Brain microvascular endothelial cell (primary cell): ENCODE measurements around the gene SNAP29.
A peak's percentile ranks its signal among the peaks of the same experiment; 100 is the strongest.
"Not testable (repeated sequence)": the region's sequence is repeated elsewhere in the genome, so short reads cannot be mapped to it uniquely, and the experiment has no call there.

Experiments
- DNase-seq: peaks from one replicate; pipeline ENCODE4 v3.0.0-alpha.2; 2020
- H3K27ac ChIP-seq: fragments of 250-450 bp; sonication (Bioruptor Pico); 2 replicates; pipeline ENCODE4 v1.5.1; 2020; ENCODE audit warnings: mild to moderate bottlenecking, moderate library complexity
- H3K27me3 ChIP-seq: fragments of 250-450 bp; sonication (Bioruptor Pico); replicated peaks from 2 replicates; pipeline ENCODE4 v1.5.1; 2020; ENCODE audit warnings: mild to moderate bottlenecking
- H3K36me3 ChIP-seq: fragments of 250-450 bp; sonication (Bioruptor Pico); replicated peaks from 2 replicates; pipeline ENCODE4 v1.5.1; 2020; ENCODE audit warnings: mild to moderate bottlenecking
- H3K4me3 ChIP-seq: 2 replicates; pipeline ENCODE4 v1.5.1; 2011; ENCODE audit warnings: low read depth, mild to moderate bottlenecking, control low read depth, low read length, moderate library complexity
- in situ Hi-C: cut with HindIII; loops from 2 replicates; pipeline ENCODE4 v1.10.0; 2017; ENCODE audit warnings: low sequenced_read_pairs, low pct_ligation_motif_present
- TF ChIP-seq, protein P1 (sequence below): IDR thresholded peaks from 2 replicates; pipeline ENCODE4 v1.5.1; 2011; ENCODE audit warnings: low read depth, mild to moderate bottlenecking, moderate library complexity, low read length, control low read depth, inconsistent platforms; ENCODE audit errors: missing control alignments

The SNAP29 gene

DNA sequence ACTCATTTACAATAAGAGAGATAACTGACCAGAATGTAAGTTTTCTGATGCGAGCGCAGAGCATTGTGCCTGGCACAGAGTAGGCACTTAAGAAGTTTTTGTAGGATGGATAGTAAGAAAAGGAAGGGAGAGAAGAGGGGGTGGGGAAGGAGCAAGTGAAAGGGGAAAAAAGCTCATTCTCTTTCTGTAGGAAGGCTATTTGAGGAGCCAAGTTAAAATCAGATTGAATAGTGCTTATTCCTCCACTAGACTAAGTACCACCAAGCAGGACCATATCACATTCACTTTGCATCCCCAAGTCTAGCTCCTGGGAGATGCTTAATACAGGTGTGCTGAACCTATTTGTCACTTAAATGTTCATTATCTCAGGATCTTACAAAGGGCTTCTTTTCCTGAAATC is 44.3 kb downstream of the SNAP29 start:
- no peaks in the 10 kb centered on the region for H3K36me3 ChIP-seq
- no peak for DNase-seq
- H3K27me3 ChIP-seq: no peaks in the 10 kb centered on the region
- no peak overlapping the region for H3K4me3 ChIP-seq
- in situ Hi-C loops: no loop called here
- no peak overlapping the region for H3K27ac ChIP-seq
- TF ChIP-seq, protein P1, sequence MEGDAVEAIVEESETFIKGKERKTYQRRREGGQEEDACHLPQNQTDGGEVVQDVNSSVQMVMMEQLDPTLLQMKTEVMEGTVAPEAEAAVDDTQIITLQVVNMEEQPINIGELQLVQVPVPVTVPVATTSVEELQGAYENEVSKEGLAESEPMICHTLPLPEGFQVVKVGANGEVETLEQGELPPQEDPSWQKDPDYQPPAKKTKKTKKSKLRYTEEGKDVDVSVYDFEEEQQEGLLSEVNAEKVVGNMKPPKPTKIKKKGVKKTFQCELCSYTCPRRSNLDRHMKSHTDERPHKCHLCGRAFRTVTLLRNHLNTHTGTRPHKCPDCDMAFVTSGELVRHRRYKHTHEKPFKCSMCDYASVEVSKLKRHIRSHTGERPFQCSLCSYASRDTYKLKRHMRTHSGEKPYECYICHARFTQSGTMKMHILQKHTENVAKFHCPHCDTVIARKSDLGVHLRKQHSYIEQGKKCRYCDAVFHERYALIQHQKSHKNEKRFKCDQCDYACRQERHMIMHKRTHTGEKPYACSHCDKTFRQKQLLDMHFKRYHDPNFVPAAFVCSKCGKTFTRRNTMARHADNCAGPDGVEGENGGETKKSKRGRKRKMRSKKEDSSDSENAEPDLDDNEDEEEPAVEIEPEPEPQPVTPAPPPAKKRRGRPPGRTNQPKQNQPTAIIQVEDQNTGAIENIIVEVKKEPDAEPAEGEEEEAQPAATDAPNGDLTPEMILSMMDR: no peak

DNA sequence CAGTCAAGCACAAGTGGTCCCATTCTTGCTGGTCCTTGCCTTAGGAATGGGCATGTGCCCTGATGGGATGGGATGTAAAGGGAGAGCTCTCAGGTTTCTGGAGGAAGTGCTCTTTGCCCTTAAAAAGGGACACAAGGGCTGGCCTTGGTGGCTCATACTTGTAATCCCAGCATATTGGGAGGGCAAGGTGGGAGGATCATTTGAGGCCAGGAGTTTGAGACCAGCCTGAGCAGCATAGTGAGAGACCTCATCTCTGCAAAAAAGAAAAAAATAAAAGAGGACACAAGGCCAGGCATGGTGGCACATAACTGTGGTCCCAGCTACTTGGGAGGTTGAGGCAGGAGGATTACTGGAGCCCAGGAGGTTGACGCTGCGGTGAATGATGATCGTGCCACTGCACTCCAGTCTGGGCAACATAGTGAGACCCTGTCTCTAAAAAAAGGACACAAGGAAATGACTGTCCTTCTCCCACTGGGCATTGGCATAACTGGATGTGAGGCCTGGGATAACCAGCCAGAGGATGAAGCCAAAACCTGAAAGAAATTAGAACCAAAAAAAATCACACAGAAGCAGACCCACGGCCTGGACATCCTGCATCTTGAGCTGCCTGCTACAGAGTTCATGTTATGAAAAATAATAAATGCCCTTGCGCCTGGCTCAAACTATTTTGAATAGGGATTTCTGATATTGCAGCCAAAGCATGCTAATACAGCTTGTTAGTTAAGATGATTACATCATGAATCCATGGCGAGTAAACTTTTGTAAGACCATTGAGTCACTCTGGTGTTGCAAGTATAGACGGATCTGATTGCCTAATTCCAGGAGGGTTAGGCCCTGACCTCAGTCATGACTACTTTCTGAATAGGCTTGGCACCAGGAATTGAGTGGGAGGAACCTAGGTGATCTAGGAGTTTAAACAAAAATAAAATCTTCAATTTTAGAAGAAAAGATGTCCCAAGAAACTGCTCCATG is 45.5 kb downstream of the SNAP29 start:
- Histone ChIP-seq H3K36me3 (no peaks in the 10 kb centered on the region), H3K27me3 (no peaks in the 10 kb centered on the region), H3K4me3 (no peak overlapping the region), H3K27ac (no peak overlapping the region)
- TF ChIP-seq, protein P1: no peak
- peak; percentile 87 for DNase-seq
- in situ Hi-C loops: no loop called here

- in situ Hi-C loops: no loop called here
- Histone ChIP-seq H3K27me3 (no peaks in the 10 kb centered on the region), H3K4me3 (no peak overlapping the region), H3K36me3 (no peaks in the 10 kb centered on the region), H3K27ac (no peak overlapping the region)
- TF ChIP-seq, protein P1: no peak
- no peak for DNase-seq
Observed at GRCh38 chr22:20904980-20905355, 46.2 kb downstream of the SNAP29 start.

DNA sequence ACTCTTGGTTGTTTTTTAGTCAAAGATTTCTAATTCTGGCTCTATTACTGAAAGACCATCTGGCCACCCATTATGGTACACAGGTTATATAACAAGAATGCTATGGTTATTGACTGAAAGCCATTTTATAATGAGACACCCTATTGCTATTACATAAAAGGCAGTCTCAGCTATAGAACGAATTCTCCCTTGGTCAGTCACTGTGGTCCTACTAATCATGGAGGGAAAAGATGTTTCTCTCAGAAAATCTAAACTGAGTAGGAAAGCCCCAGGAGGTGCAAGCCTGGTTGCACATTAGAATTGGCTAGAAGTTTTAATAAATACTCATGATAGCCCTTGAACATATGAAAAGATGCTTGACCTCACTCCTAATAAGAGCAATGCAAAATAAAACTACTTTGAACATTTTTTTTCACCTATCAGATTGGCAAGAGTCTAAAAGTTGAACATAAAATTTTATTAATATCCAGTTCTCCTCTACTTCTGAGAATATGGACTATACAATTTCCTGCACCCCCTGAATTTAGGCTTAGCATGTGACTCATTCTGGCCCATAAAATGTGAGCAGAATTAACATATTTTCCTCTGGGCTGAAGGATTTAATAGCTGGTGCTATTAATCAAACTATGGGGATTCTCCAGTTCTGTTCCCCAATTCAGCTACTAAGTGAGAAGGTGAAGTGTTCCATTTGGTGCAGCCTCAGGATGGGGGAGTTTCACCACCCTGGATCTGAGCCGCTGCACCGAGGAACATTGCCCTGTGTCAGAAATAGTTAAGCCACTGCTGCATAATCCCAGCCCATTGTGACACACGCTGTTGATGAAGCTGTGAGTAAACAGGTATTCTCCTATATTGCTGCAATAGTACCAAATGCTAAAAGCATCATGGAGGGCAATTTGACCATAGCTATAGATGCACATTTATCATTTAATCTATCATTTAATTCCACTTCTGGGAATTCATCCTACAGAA is 46.9 kb downstream of the SNAP29 start:
- Histone ChIP-seq H3K4me3 (no peak overlapping the region), H3K27me3 (no peaks in the 10 kb centered on the region), H3K36me3 (no peaks in the 10 kb centered on the region), H3K27ac (no peak overlapping the region)
- DNase-seq: no peak
- TF ChIP-seq, protein P1: no peak
- in situ Hi-C loops: no loop called here

DNA sequence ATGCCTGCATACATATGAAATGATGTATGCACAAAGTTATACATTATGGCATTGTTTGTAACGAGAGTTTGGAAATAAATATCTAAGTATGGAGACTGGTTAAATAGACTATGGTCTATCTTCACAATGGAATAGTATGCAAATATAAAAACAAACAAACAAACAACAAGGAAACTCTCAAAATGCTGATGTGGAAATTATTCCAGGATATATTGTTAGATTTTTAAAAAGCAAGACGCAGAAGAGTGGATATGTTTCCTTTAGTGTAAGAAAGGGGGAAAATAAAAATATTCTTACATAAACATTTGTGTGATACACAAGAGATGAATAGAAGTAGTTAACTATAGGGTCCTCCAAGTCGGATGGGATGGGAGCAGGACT is 47.6 kb downstream of the SNAP29 start:
- in situ Hi-C loops: no loop called here
- no peak overlapping the region for H3K27ac ChIP-seq

GRCh38 chr22:20908717-20909116 is 49.9 kb downstream of the SNAP29 start:
- H3K36me3 ChIP-seq, H3K27me3 ChIP-seq, in situ Hi-C loops, H3K4me3 ChIP-seq, H3K27ac ChIP-seq, DNase-seq: not testable (repeated sequence)

More for the DNA sequence above, 47.6 kb downstream of the SNAP29 start:
- TF ChIP-seq, protein P1: no peak
- Histone ChIP-seq H3K4me3 (no peak overlapping the region), H3K27me3 (no peaks in the 10 kb centered on the region), H3K36me3 (no peaks in the 10 kb centered on the region)
- no peak for DNase-seq
